ENCODE results near the gene JCAD. TPM values are rescaled to one million over a fixed set of nuclear protein-coding genes. Genes with fewer than 3 reads are reported as not detected.
A peak's percentile ranks its signal among the peaks of the same experiment; 100 is the strongest.

JCAD gene
- total and polyA plus RNA-seq, 2 experiments from 2014 or later, result 17.2 to 44.3 TPM

- H3K9me3 ChIP-seq (ENCODE audit: low read depth), result no peaks in the 10 kb centered on the region
- no peak for TF ChIP-seq CTCF (IDR thresholded peaks at IDR 0.05; ENCODE audit: low read depth, low read length)
- H3K36me3 ChIP-seq, result peaks cover 16% of the 10 kb centered on the region
- no peak overlapping the region for H3K27ac ChIP-seq
- no peaks in the 10 kb centered on the region for H3K27me3 ChIP-seq
- no peak for DNase-seq (ENCODE audit: low read depth in 1 of 2, low spot score in 1 of 2)
- H3K4me1 ChIP-seq (ENCODE audit: low read depth), result peaks cover 58% of the 10 kb centered on the region
- H3K4me3 ChIP-seq, result no peak overlapping the region
Observed at GRCh38 chr10:30039988-30040387, 19.4 kb downstream of the JCAD start.

- H3K36me3 ChIP-seq, result peaks cover 16% of the 10 kb centered on the region
- no peak for TF ChIP-seq CTCF (IDR thresholded peaks at IDR 0.05; ENCODE audit: low read depth, low read length)
- no peak overlapping the region for H3K4me3 ChIP-seq
- peaks cover 58% of the 10 kb centered on the region for H3K4me1 ChIP-seq (ENCODE audit: low read depth)
- no peak for DNase-seq (ENCODE audit: low read depth in 1 of 2, low spot score in 1 of 2)
- H3K27me3 ChIP-seq, result no peaks in the 10 kb centered on the region
- H3K9me3 ChIP-seq (ENCODE audit: low read depth), result no peaks in the 10 kb centered on the region
- no peak overlapping the region for H3K27ac ChIP-seq
Observed at GRCh38 chr10:30039567-30039966, 19.8 kb downstream of the JCAD start.

GRCh38 chr10:30038781-30039536, 20.4 kb downstream of the JCAD start:
- H3K27me3 ChIP-seq, result no peaks in the 10 kb centered on the region
- no peak for TF ChIP-seq CTCF (IDR thresholded peaks at IDR 0.05; ENCODE audit: low read depth, low read length)
- H3K27ac ChIP-seq, result no peak overlapping the region
- no peak overlapping the region for H3K4me3 ChIP-seq
- DNase-seq (ENCODE audit: low read depth in 1 of 2, low spot score in 1 of 2), result no peak
- peaks cover 15% of the 10 kb centered on the region for H3K36me3 ChIP-seq
- peaks cover 57% of the 10 kb centered on the region for H3K4me1 ChIP-seq (ENCODE audit: low read depth)
- no peaks in the 10 kb centered on the region for H3K9me3 ChIP-seq (ENCODE audit: low read depth)

- Histone ChIP-seq H3K9me3 (ENCODE audit: low read depth) (no peaks in the 10 kb centered on the region), H3K4me1 (ENCODE audit: low read depth) (peaks cover 54% of the 10 kb centered on the region), H3K27me3 (no peaks in the 10 kb centered on the region), H3K27ac (no peak overlapping the region), H3K36me3 (peaks cover 11% of the 10 kb centered on the region), H3K4me3 (no peak overlapping the region)
- no peak for TF ChIP-seq CTCF (IDR thresholded peaks at IDR 0.05; ENCODE audit: low read depth, low read length)
- peak in 1 of 2 donors; percentile 49 for DNase-seq (ENCODE audit: low read depth in 1 of 2, low spot score in 1 of 2)
Observed at GRCh38 chr10:30037620-30038336, 21.6 kb downstream of the JCAD start.

- H3K4me3 ChIP-seq, result no peak overlapping the region
- no peaks in the 10 kb centered on the region for H3K9me3 ChIP-seq (ENCODE audit: low read depth)
- H3K27ac ChIP-seq, result no peak overlapping the region
- peaks cover 52% of the 10 kb centered on the region for H3K4me1 ChIP-seq (ENCODE audit: low read depth)
- no peak for DNase-seq (ENCODE audit: low read depth in 1 of 2, low spot score in 1 of 2)
- H3K36me3 ChIP-seq, result peaks cover 11% of the 10 kb centered on the region
- no peaks in the 10 kb centered on the region for H3K27me3 ChIP-seq
- no peak for TF ChIP-seq CTCF (IDR thresholded peaks at IDR 0.05; ENCODE audit: low read depth, low read length)
Observed at GRCh38 chr10:30036811-30037210, 22.6 kb downstream of the JCAD start.
